ENCODE measurements around the gene MEGF11.

DNA sequence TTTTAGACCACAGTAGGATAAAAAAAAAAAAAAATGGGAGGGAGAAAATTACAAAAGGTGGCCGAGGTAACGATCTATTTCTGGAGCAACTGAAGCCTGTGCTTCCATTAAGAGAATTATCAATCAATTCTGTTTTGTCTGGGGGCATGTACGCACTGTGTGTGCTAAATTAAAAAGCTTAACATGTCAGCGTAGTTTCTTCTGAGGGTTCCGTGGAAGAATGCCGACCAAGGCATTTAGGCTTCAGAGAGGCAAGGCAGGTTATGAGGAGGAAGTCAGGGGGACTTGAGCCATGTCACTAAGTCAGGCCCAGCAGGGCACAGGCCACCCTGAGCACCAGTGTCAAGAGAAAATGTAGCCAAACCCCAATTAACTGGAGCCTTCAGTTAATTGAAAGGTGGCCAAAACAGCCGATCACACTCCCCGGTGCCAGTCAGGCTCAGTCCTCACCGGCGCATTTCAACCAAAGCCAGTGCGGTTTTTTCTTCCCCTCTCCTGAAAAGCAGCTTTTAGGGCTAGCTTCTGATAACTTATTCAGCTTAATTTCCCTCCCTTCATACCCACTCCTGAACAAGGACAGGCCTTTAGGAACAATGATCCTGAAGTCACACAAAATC, 113.9 kb downstream of the MEGF11 start:
- TF ChIP-seq, protein P1, sequence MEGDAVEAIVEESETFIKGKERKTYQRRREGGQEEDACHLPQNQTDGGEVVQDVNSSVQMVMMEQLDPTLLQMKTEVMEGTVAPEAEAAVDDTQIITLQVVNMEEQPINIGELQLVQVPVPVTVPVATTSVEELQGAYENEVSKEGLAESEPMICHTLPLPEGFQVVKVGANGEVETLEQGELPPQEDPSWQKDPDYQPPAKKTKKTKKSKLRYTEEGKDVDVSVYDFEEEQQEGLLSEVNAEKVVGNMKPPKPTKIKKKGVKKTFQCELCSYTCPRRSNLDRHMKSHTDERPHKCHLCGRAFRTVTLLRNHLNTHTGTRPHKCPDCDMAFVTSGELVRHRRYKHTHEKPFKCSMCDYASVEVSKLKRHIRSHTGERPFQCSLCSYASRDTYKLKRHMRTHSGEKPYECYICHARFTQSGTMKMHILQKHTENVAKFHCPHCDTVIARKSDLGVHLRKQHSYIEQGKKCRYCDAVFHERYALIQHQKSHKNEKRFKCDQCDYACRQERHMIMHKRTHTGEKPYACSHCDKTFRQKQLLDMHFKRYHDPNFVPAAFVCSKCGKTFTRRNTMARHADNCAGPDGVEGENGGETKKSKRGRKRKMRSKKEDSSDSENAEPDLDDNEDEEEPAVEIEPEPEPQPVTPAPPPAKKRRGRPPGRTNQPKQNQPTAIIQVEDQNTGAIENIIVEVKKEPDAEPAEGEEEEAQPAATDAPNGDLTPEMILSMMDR (IDR thresholded peaks at IDR 0.05; ENCODE audit: low read depth, low read length) = no peak
- no peak for TF ChIP-seq EZH2phosphoT487 (IDR thresholded peaks at IDR 0.05; ENCODE audit: low read depth)

Measured in OCI-LY3 (cell line).